SH-SY5Y (cell line): ENCODE results near the gene HTR3D.

ENCODE experiments used
- GATA2 ChIP-seq: IDR thresholded peaks from 2 replicates; pipeline ENCODE4 v1.6.1; 2011; ENCODE audit warnings: mild to moderate bottlenecking, low read depth, low read length
- GATA3 ChIP-seq: IDR thresholded peaks from 2 replicates; pipeline ENCODE4 v1.6.1; 2011; ENCODE audit warnings: low read depth, mild to moderate bottlenecking, low read length, moderate library complexity

Gene HTR3D

GRCh38 chr3:184081116-184081830 lies 49.7 kb downstream of the HTR3D start:
- TF ChIP-seq GATA2, result no peak
- no peak for TF ChIP-seq GATA3

- no peak for TF ChIP-seq GATA2
- no peak for TF ChIP-seq GATA3
Observed at GRCh38 chr3:184082034-184082433, 50.5 kb downstream of the HTR3D start.

DNA sequence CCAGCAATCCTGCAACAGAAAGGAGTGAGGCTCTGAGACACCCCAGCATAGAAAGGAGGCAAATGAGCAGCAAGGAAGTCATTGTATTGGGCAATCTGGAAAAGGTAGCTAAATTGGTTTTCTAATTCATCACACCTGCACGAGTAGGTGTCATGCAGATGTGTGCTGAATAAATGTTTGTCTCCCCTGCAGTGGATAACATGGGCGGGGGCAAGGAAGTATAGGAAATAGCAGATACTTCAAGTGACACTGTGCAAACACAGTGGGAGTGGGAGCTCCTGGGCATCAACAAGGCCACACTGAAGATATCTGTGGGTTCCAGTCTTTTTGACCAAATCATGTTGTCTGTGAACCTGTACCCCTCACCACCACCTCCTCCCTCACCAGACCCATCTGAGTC lies 50.9 kb downstream of the HTR3D start:
- TF ChIP-seq GATA3 (no peak), GATA2 (no peak)

GRCh38 chr3:184085389-184085852 lies 53.9 kb downstream of the HTR3D start:
- TF ChIP-seq GATA3, result no peak
- TF ChIP-seq GATA2, result no peak
